PC-3 (cell line): ENCODE results near the gene PI4K2A.

Experiments
- EZH2 ChIP-seq: fragments of 300-600 bp; sonication (generic); IDR thresholded peaks from one replicate; pipeline ENCODE4 v1.6.1; 2017; ENCODE audit warnings: antibody characterized with exemption, mild to moderate bottlenecking, low read length; ENCODE audit not compliant: unreplicated experiment
- EZH2phosphoT487 ChIP-seq: fragments of 300-600 bp; sonication (generic); IDR thresholded peaks from 2 replicates; pipeline ENCODE4 v1.6.1; 2018; ENCODE audit warnings: mild to moderate bottlenecking, antibody characterized with exemption, low read length, borderline replicate concordance
- TF ChIP-seq, protein P1 (sequence below): fragments of 300-600 bp; sonication (generic); conservative IDR thresholded peaks from 2 replicates; pipeline ENCODE4 v1.5.1; 2017; ENCODE audit warnings: antibody characterized with exemption, low read depth, mild to moderate bottlenecking, low read length

GRCh38 chr10:97618285-97618684 lies 22.2 kb upstream of the PI4K2A start:
- TF ChIP-seq, protein P1, sequence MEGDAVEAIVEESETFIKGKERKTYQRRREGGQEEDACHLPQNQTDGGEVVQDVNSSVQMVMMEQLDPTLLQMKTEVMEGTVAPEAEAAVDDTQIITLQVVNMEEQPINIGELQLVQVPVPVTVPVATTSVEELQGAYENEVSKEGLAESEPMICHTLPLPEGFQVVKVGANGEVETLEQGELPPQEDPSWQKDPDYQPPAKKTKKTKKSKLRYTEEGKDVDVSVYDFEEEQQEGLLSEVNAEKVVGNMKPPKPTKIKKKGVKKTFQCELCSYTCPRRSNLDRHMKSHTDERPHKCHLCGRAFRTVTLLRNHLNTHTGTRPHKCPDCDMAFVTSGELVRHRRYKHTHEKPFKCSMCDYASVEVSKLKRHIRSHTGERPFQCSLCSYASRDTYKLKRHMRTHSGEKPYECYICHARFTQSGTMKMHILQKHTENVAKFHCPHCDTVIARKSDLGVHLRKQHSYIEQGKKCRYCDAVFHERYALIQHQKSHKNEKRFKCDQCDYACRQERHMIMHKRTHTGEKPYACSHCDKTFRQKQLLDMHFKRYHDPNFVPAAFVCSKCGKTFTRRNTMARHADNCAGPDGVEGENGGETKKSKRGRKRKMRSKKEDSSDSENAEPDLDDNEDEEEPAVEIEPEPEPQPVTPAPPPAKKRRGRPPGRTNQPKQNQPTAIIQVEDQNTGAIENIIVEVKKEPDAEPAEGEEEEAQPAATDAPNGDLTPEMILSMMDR = no peak
- no peak for TF ChIP-seq EZH2phosphoT487
- TF ChIP-seq EZH2 = no peak
